Coronary artery (tissue), 2 donors: ENCODE measurements around the gene OR4K17.
"Not testable (repeated sequence)": the region's sequence is repeated elsewhere in the genome, so short reads cannot be mapped to it uniquely, and the experiment has no call there.

Experiments used
- DNase-seq: peaks from one replicate; pipeline ENCODE4 v3.0.0-alpha.2; 2017; ENCODE audit warnings: low spot score
- H3K27ac ChIP-seq, 2 donors: fragments of 200-600 bp; sonication (generic); one replicate each; pipeline ENCODE4 v1.5.1; 2016 to 2019
- H3K4me3 ChIP-seq: fragments of 200-600 bp; sonication (generic); 2 replicates; pipeline ENCODE4 v1.5.1; 2016; ENCODE audit warnings: mild to moderate bottlenecking, moderate library complexity
- CTCF ChIP-seq: fragments of 200-600 bp; sonication (generic); IDR thresholded peaks from one replicate; pipeline ENCODE4 v1.5.1; 2019; ENCODE audit warnings: antibody characterized with exemption

The OR4K17 gene

GRCh38 chr14:20110438-20110837 lies at the start of gene OR4K17:
TSS of gene OR4K17 (plus strand) at chr14:20110739. CDS start at chr14:20117500, 6,761 bp downstream.
- no peak for TF ChIP-seq CTCF
- no peak within 1 kb of the TSS for H3K4me3 ChIP-seq
- H3K27ac ChIP-seq, result no peak within 1 kb of the TSS
- no peak for DNase-seq

- no peak for TF ChIP-seq CTCF
- no peak overlapping the region for H3K4me3 ChIP-seq
- H3K27ac ChIP-seq, result no peak overlapping the region
- DNase-seq, result no peak
Observed at GRCh38 chr14:20092050-20092449, 18.5 kb upstream of the OR4K17 start.

GRCh38 chr14:20093442-20093841 lies 17.1 kb upstream of the OR4K17 start:
- no peak for TF ChIP-seq CTCF
- Histone ChIP-seq H3K27ac (no peak overlapping the region), H3K4me3 (no peak overlapping the region)
- no peak for DNase-seq

GRCh38 chr14:20098926-20099770 lies 11.4 kb upstream of the OR4K17 start:
- not testable (repeated sequence) for H3K4me3 ChIP-seq, DNase-seq, H3K27ac ChIP-seq

GRCh38 chr14:20112321-20112720 lies 1.8 kb downstream of the OR4K17 start:
- DNase-seq, result no peak
- no peak for TF ChIP-seq CTCF
- Histone ChIP-seq H3K27ac (no peak overlapping the region), H3K4me3 (no peak overlapping the region)

- no peak for TF ChIP-seq CTCF
Observed at GRCh38 chr14:20116748-20117147, 6.2 kb downstream of the OR4K17 start.

GRCh38 chr14:20118795-20119194 lies 8.3 kb downstream of the OR4K17 start:
- Histone ChIP-seq H3K27ac (no peak overlapping the region), H3K4me3 (no peak overlapping the region)
- no peak for TF ChIP-seq CTCF
- no peak for DNase-seq

More at GRCh38 chr14:20116748-20117147, 6.2 kb downstream of the OR4K17 start:
- no peak overlapping the region for H3K27ac ChIP-seq
- H3K4me3 ChIP-seq, result no peak overlapping the region
- DNase-seq, result no peak
